H9 (cell line): ENCODE measurements around the gene SEL1L. TPM values are rescaled to one million over a fixed set of nuclear protein-coding genes. Genes with fewer than 3 reads are reported as not detected.

ENCODE experiments used
- DNase-seq: peaks from one replicate; pipeline ENCODE4 v3.0.0-alpha.2; 2017
- H2AFZ ChIP-seq: one replicate; pipeline ENCODE4 v1.6.1; 2013; ENCODE audit warnings: mild to moderate bottlenecking, low read length, control low read depth, moderate library complexity
- H2AK5ac ChIP-seq: 2 replicates; pipeline ENCODE4 v1.6.1; 2013; ENCODE audit warnings: low read length, control low read depth, mixed read lengths; ENCODE audit not compliant: insufficient read length
- H2BK120ac ChIP-seq: one replicate; pipeline ENCODE4 v1.6.1; 2013; ENCODE audit warnings: low read depth, mild to moderate bottlenecking, low read length, control low read depth, inconsistent platforms; ENCODE audit not compliant: poor library complexity, severe bottlenecking
- H2BK12ac ChIP-seq: 2 replicates; pipeline ENCODE4 v1.6.1; 2013; ENCODE audit warnings: low read length, control low read depth, mixed read lengths, low read depth; ENCODE audit not compliant: insufficient read length
- H2BK15ac ChIP-seq: 2 replicates; pipeline ENCODE4 v1.6.1; 2013; ENCODE audit warnings: low read depth, low read length, control low read depth
- H2BK20ac ChIP-seq: one replicate; pipeline ENCODE4 v1.6.1; 2013; ENCODE audit warnings: low read depth, mild to moderate bottlenecking, low read length, control low read depth, inconsistent platforms; ENCODE audit not compliant: poor library complexity, severe bottlenecking
- H2BK5ac ChIP-seq: 2 replicates; pipeline ENCODE4 v1.6.1; 2013; ENCODE audit warnings: low read length, control low read depth, mixed read lengths; ENCODE audit not compliant: insufficient read length
- H3K14ac ChIP-seq: 2 replicates; pipeline ENCODE4 v1.6.1; 2013; ENCODE audit warnings: low read length, control low read depth; ENCODE audit not compliant: insufficient read depth
- H3K18ac ChIP-seq: 2 replicates; pipeline ENCODE4 v1.6.1; 2013; ENCODE audit warnings: low read depth, mild to moderate bottlenecking, mixed read lengths, low read length, control low read depth; ENCODE audit not compliant: insufficient read length
- H3K23ac ChIP-seq: 2 replicates; pipeline ENCODE4 v1.6.1; 2013; ENCODE audit warnings: low read length, control low read depth, mixed read lengths, low read depth; ENCODE audit not compliant: insufficient read length
- H3K23me2 ChIP-seq: 2 replicates; pipeline ENCODE4 v1.6.1; 2013; ENCODE audit warnings: low read depth, mild to moderate bottlenecking, mixed read lengths, low read length, control low read depth; ENCODE audit not compliant: insufficient read length, poor library complexity, severe bottlenecking
- H3K27ac ChIP-seq: 2 replicates; pipeline ENCODE4 v1.5.1; 2013; ENCODE audit warnings: low read length, control low read depth, mixed read lengths, low read depth; ENCODE audit not compliant: insufficient read length
- H3K27me3 ChIP-seq: 2 replicates; pipeline ENCODE4 v1.6.1; 2013; ENCODE audit warnings: low read length, control low read depth, inconsistent platforms; ENCODE audit not compliant: insufficient read depth
- H3K4ac ChIP-seq: 2 replicates; pipeline ENCODE4 v1.6.1; 2013; ENCODE audit warnings: low read depth, mild to moderate bottlenecking, control low read depth, inconsistent platforms, low read length, moderate library complexity
- H3K4me1 ChIP-seq: 2 replicates; pipeline ENCODE4 v1.6.1; 2013; ENCODE audit warnings: low read length, control low read depth, inconsistent platforms; ENCODE audit not compliant: insufficient read depth
- H3K4me2 ChIP-seq: 2 replicates; pipeline ENCODE4 v1.6.1; 2013; ENCODE audit warnings: low read length, control low read depth, mixed read lengths; ENCODE audit not compliant: insufficient read length, insufficient read depth
- H3K56ac ChIP-seq: 2 replicates; pipeline ENCODE4 v1.6.1; 2013; ENCODE audit warnings: low read depth, mild to moderate bottlenecking, mixed read lengths, low read length, control low read depth; ENCODE audit not compliant: insufficient read length
- H3K79me1 ChIP-seq: 2 replicates; pipeline ENCODE4 v1.6.1; 2013; ENCODE audit warnings: low read depth, mild to moderate bottlenecking, moderate library complexity, low read length, control low read depth, inconsistent platforms; ENCODE audit not compliant: insufficient read depth, poor library complexity, severe bottlenecking
- H3K79me2 ChIP-seq: 2 replicates; pipeline ENCODE4 v1.6.1; 2013; ENCODE audit warnings: low read length, control low read depth, inconsistent platforms; ENCODE audit not compliant: insufficient read depth
- H3K9ac ChIP-seq: 2 replicates; pipeline ENCODE4 v1.6.1; 2013; ENCODE audit warnings: low read length, control low read depth, mixed read lengths; ENCODE audit not compliant: insufficient read length; ENCODE audit errors: extremely low read depth
- H3K9me3 ChIP-seq: one replicate; pipeline ENCODE4 v1.6.1; 2013; ENCODE audit warnings: low read depth, low read length, inconsistent platforms; ENCODE audit not compliant: control insufficient read depth
- H3T11ph ChIP-seq: one replicate; pipeline ENCODE4 v1.6.1; 2013; ENCODE audit warnings: mild to moderate bottlenecking, low read length, control low read depth, inconsistent platforms
- H4K20me1 ChIP-seq: one replicate; pipeline ENCODE4 v1.6.1; 2013; ENCODE audit not compliant: control insufficient read depth, insufficient read length, insufficient read depth
- H4K5ac ChIP-seq: 2 replicates; pipeline ENCODE4 v1.6.1; 2013; ENCODE audit warnings: low read depth, mild to moderate bottlenecking, mixed read lengths, low read length, control low read depth; ENCODE audit not compliant: insufficient read length
- H4K8ac ChIP-seq: replicated peaks from 2 replicates; pipeline ENCODE4 v1.6.1; 2013; ENCODE audit warnings: low read length, control low read depth, mixed read lengths, low read depth; ENCODE audit not compliant: insufficient read length
- H4K91ac ChIP-seq: 2 replicates; pipeline ENCODE4 v1.6.1; 2013; ENCODE audit warnings: low read depth, mild to moderate bottlenecking, moderate library complexity, mixed read lengths, low read length, control low read depth; ENCODE audit not compliant: insufficient read length
- H3K27ac Mint-ChIP-seq, 3 experiments: 2 replicates in 2 of 3; 3 replicates in 1 of 3; pipeline ENCODE4 v1.8.0; 2020 to 2021; ENCODE audit warnings: mixed read lengths in 3 of 3, mild to moderate bottlenecking in 1 of 3, moderate library complexity in 1 of 3
- H3K27me3 Mint-ChIP-seq: 2 replicates; pipeline ENCODE4 v1.8.0; 2021; ENCODE audit warnings: low read depth, mild to moderate bottlenecking, moderate library complexity, mixed read lengths
- H3K36me3 Mint-ChIP-seq, 3 experiments: 2 replicates in 2 of 3; 3 replicates in 1 of 3; pipeline ENCODE4 v1.8.0; 2020 to 2021; ENCODE audit warnings: low read depth in 3 of 3, mixed read lengths in 3 of 3; ENCODE audit not compliant: insufficient read depth in 1 of 3
- H3K4me1 Mint-ChIP-seq, 2 experiments: 2 replicates each; pipeline ENCODE4 v1.8.0; 2020; ENCODE audit warnings: mixed read lengths in 2 of 2
- H3K4me3 Mint-ChIP-seq, 2 experiments: 2 replicates in 1 of 2; 3 replicates in 1 of 2; pipeline ENCODE4 v1.8.0; 2020 to 2021; ENCODE audit warnings: mild to moderate bottlenecking in 2 of 2, mixed read lengths in 2 of 2, moderate library complexity in 1 of 2
- H3K9me3 Mint-ChIP-seq, 2 experiments: 2 replicates in 1 of 2; 3 replicates in 1 of 2; pipeline ENCODE4 v1.8.0; 2020; ENCODE audit warnings: mild to moderate bottlenecking in 2 of 2, mixed read lengths in 2 of 2, moderate library complexity in 1 of 2
- CTCF ChIP-seq: fragments of 200-600 bp; sonication (generic); conservative IDR thresholded peaks from 3 replicates; pipeline ENCODE4 v1.8.0; 2021; ENCODE audit warnings: antibody characterized with exemption, mild to moderate bottlenecking
- whole genome bisulfite sequencing: extraction: QIAGEN DNeasy Blood & Tissue Kit; methylation state at CpG from one replicate; pipeline ENCODE4 v1.1.7; 2013; ENCODE audit warnings: missing lambda C conversion rate, low lambda C conversion rate, mixed read lengths; ENCODE audit not compliant: insufficient read length; ENCODE audit errors: extremely low coverage; 5-methylcytosine and 5-hydroxymethylcytosine counted together
- total RNA-seq: library from RNA; stranded (reverse); gene quantifications from 2 replicates; pipeline ENCODE4 v1.2.1, GENCODE V29; 2021

SEL1L gene
- total RNA-seq, 1 experiment from 2014 or later, result 27.5 TPM

DNA sequence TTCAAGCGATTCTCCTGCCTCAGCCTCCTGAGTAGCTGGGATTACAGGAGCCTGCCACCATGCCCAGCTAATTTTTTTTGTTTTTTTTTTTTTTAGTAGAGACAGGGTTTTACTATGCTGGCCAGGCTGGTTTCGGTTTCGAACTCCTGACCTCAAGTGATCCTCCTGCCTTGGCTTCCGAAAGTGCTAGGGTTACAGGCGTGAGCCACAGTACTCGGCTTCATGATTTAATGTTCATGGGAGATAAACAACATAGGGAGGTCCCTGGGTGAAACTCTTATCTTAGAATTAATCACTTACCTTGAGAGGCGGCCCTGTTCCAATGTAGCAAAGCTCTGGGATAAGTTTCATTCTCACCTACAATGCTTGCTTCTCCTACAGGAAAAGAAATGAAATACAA, 48.3 kb downstream of the SEL1L start:
- Histone ChIP-seq H4K5ac (no peak overlapping the region), H3K9me3 (no peaks in the 10 kb centered on the region), H3K4me1 (no peaks in the 10 kb centered on the region), H3K23ac (no peak overlapping the region), H3K4ac (no peak overlapping the region), H2BK120ac (no peak overlapping the region), H2AFZ (no peak overlapping the region), H3K9ac (no peak overlapping the region), H3K79me1 (no peaks in the 10 kb centered on the region), H3T11ph (no peak overlapping the region), H3K27me3 (no peaks in the 10 kb centered on the region), H4K8ac (no peak overlapping the region), H2BK20ac (no peak overlapping the region), H3K56ac (no peak overlapping the region), H3K79me2 (no peaks in the 10 kb centered on the region), H3K4me2 (no peak overlapping the region), H2BK5ac (no peak overlapping the region), H2BK12ac (no peak overlapping the region), H4K20me1 (no peaks in the 10 kb centered on the region), H2BK15ac (no peak overlapping the region), H3K23me2 (no peaks in the 10 kb centered on the region), H2AK5ac (no peak overlapping the region), H3K27ac (no peak overlapping the region), H3K14ac (no peak overlapping the region), H4K91ac (no peak overlapping the region), H3K18ac (no peak overlapping the region)
- H3K27me3 Mint-ChIP-seq, result no peaks in the 10 kb centered on the region
- no peak overlapping the region for H3K4me3 Mint-ChIP-seq
- no CpG with 5 or more reads among the region's 7 CpGs for WGBS
- no peaks in the 10 kb centered on the region for H3K4me1 Mint-ChIP-seq
- peaks cover 11 to 48% (median 44%) of the 10 kb centered on the region in 3 experiments; a peak in 6 of 7 replicates for H3K36me3 Mint-ChIP-seq
- H3K9me3 Mint-ChIP-seq, result no peaks in the 10 kb centered on the region
- DNase-seq, result no peak
- no peak for TF ChIP-seq CTCF
- no peak overlapping the region for H3K27ac Mint-ChIP-seq
